HG03064 (cell line): Measurements from ENCODE around the gene C19orf25.

Source experiments
- ATAC-seq: cut with Tn5 transposase; IDR thresholded peaks from one replicate; pipeline ENCODE4 v1.9.1; 2021; ENCODE audit warnings: low read depth; ENCODE audit not compliant: unreplicated experiment

C19orf25 gene

GRCh38 chr19:1467490-1468273 lies 11.3 kb downstream of the C19orf25 start:
- no peak for ATAC-seq

- no peak for ATAC-seq
Observed at GRCh38 chr19:1467215-1467489, 11.9 kb downstream of the C19orf25 start.

GRCh38 chr19:1466461-1467214 lies 12.4 kb downstream of the C19orf25 start:
- ATAC-seq = no peak

GRCh38 chr19:1466018-1466460 lies 13.0 kb downstream of the C19orf25 start:
- ATAC-seq = no peak

- ATAC-seq = no peak
Observed at GRCh38 chr19:1465191-1466016, 13.6 kb downstream of the C19orf25 start.

- no peak for ATAC-seq
Observed at GRCh38 chr19:1461862-1462261, 17.2 kb downstream of the C19orf25 start.

- ATAC-seq = no peak
Observed at GRCh38 chr19:1460033-1460995, 18.7 kb downstream of the C19orf25 start.

- ATAC-seq = no peak
Observed at GRCh38 chr19:1459479-1459878, 19.5 kb downstream of the C19orf25 start.

- ATAC-seq = no peak
Observed at GRCh38 chr19:1457892-1458291, 21.1 kb downstream of the C19orf25 start.

- no peak for ATAC-seq
Observed at GRCh38 chr19:1457031-1457739, 21.8 kb downstream of the C19orf25 start.

- no peak for ATAC-seq
Observed at GRCh38 chr19:1456121-1456900, 22.7 kb downstream of the C19orf25 start.

GRCh38 chr19:1455336-1456120 lies 23.5 kb downstream of the C19orf25 start:
- ATAC-seq = no peak

- no peak for ATAC-seq
Observed at GRCh38 chr19:1455002-1455335, 24.0 kb downstream of the C19orf25 start.

- no peak for ATAC-seq
Observed at GRCh38 chr19:1453525-1454364, 25.3 kb downstream of the C19orf25 start.

GRCh38 chr19:1452802-1453524 lies 26.1 kb downstream of the C19orf25 start:
- ATAC-seq = no peak

- ATAC-seq = no peak
Observed at GRCh38 chr19:1451916-1452801, 26.9 kb downstream of the C19orf25 start.
